Kidney (tissue), 14 donors: Measurements from ENCODE around the gene PLA1A. TPM values are rescaled to one million over a fixed set of nuclear protein-coding genes. Genes with fewer than 3 reads are reported as not detected.

Source experiments
- DNase-seq, 5 donors: peaks; one replicate each; pipeline ENCODE4 v3.0.0-alpha.2; 2013 to 2020
- FAIRE-seq: peaks from 2 replicates; lab custom pipeline; 2012; peaks lifted over from hg19 to GRCh38; lab: Jason Lieb, UNC
- H3K27ac ChIP-seq, 2 donors: one replicate each; pipeline ENCODE4 v1.7.0; 2013; ENCODE audit warnings: low read depth in 2 of 2, low read length in 2 of 2, inconsistent platforms in 1 of 2
- H3K27me3 ChIP-seq: one replicate; pipeline ENCODE4 v1.7.1; 2013; ENCODE audit warnings: low read length, inconsistent platforms; ENCODE audit not compliant: control insufficient read depth, insufficient read depth
- H3K36me3 ChIP-seq, 3 donors: one replicate each; pipeline versions ENCODE4 v1.7.0 to v1.7.1; 2013; ENCODE audit warnings: low read length in 3 of 3, control low read depth in 1 of 3, inconsistent platforms in 1 of 3; ENCODE audit not compliant: insufficient read depth in 3 of 3, control insufficient read depth in 2 of 3
- H3K4me1 ChIP-seq, 3 donors: one replicate each; pipeline versions ENCODE4 v1.7.0 to v1.7.1; 2013; ENCODE audit warnings: low read length in 3 of 3, inconsistent platforms in 1 of 3, low read depth in 1 of 3; ENCODE audit not compliant: control insufficient read depth in 2 of 3, insufficient read depth in 2 of 3
- H3K4me3 ChIP-seq, 3 donors: one replicate each; pipeline versions ENCODE4 v1.7.0 to v1.8.1; 2013; ENCODE audit warnings: low read length in 3 of 3, control low read depth in 1 of 3, inconsistent platforms in 1 of 3
- H3K9ac ChIP-seq, 3 donors: one replicate each; pipeline versions ENCODE4 v1.7.0 to v1.7.1; 2013; ENCODE audit warnings: low read length in 3 of 3, control low read depth in 1 of 3, inconsistent platforms in 1 of 3
- H3K9me3 ChIP-seq, 3 donors: one replicate each; pipeline versions ENCODE4 v1.7.0 to v1.7.1; 2013; ENCODE audit warnings: low read length in 3 of 3, control low read depth in 1 of 3, inconsistent platforms in 1 of 3; ENCODE audit not compliant: control insufficient read depth in 2 of 3, insufficient read depth in 1 of 3
- intact Hi-C: fragments of 100-400 bp; cut with DNase I; formaldehyde crosslinking; loops from one replicate; pipeline ENCODE4 v1.11.1; 2022
- polyA plus RNA-seq: library from polyadenylated mRNA; stranded (reverse); fragments of 350-450 nt; fragmentation: Illumina TruSeq; extraction: RNeasy Lipid Tissue Mini Kit (QIAGEN cat#74804); gene quantifications from one replicate; pipeline ENCODE4 v1.2.3, GENCODE V29; 2014; ENCODE audit warnings: low read depth, low replicate concordance; ENCODE audit not compliant: insufficient read depth
- total RNA-seq: library from RNA; stranded (reverse); fragmentation: NEBNext Ultra II Directional; extraction: Animal tissue kit (Norgen Biotek cat#: 25700); gene quantifications from one replicate; pipeline ENCODE4 v1.2.1, GENCODE V29; 2021
- TF ChIP-seq, protein P1 (sequence below): IDR thresholded peaks from 3 replicates; pipeline ENCODE4 v1.5.1; 2012; ENCODE audit warnings: mild to moderate bottlenecking, moderate library complexity, borderline replicate concordance; ENCODE audit not compliant: insufficient read depth; ENCODE audit errors: extremely low read depth
- donor health status: control.
- donor health status: control.
- donor health status: control.
- donor health status: control.
- donor health status: control.
- donor health status: DM: yes; HTN: yes; CAD: no.
- donor health status: Normal renal cell carcinoma (clear cell type).

PLA1A gene
- total and polyA plus RNA-seq, 2 donors from 2014 or later, result 6.7 to 10.1 TPM

DNA sequence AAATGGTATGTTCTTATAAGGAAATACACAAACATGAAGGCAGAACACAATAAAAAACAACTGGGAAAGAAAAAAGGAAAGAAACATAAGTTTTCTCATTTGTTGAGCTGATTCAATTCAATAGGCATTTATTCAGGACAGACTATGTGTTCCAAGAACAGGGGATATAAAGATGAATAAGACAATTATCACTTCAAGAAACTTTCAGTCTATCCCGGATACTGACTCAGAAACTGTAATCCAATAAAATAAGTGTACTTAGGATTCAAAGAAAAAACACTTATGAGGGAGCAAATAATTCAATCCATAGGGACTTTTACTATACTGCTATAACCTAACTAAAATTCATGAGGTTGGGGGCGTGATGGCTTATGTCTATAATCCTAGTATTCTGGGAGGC lies 66.2 kb downstream of the PLA1A start:
- Histone ChIP-seq H3K36me3 (peaks cover 0 to 6% (median 0%) of the 10 kb centered on the region in 3 donors), H3K27ac (no peak overlapping the region), H3K4me1 (peaks cover 0 to 4% (median 0%) of the 10 kb centered on the region in 3 donors), H3K4me3 (no peak overlapping the region), H3K27me3 (no peaks in the 10 kb centered on the region), H3K9ac (no peak overlapping the region), H3K9me3 (no peaks in the 10 kb centered on the region)
- intact Hi-C loops, result no loop called here
- DNase-seq (no peak), FAIRE-seq (no peak)
- TF ChIP-seq, protein P1, sequence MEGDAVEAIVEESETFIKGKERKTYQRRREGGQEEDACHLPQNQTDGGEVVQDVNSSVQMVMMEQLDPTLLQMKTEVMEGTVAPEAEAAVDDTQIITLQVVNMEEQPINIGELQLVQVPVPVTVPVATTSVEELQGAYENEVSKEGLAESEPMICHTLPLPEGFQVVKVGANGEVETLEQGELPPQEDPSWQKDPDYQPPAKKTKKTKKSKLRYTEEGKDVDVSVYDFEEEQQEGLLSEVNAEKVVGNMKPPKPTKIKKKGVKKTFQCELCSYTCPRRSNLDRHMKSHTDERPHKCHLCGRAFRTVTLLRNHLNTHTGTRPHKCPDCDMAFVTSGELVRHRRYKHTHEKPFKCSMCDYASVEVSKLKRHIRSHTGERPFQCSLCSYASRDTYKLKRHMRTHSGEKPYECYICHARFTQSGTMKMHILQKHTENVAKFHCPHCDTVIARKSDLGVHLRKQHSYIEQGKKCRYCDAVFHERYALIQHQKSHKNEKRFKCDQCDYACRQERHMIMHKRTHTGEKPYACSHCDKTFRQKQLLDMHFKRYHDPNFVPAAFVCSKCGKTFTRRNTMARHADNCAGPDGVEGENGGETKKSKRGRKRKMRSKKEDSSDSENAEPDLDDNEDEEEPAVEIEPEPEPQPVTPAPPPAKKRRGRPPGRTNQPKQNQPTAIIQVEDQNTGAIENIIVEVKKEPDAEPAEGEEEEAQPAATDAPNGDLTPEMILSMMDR, result no peak

DNA sequence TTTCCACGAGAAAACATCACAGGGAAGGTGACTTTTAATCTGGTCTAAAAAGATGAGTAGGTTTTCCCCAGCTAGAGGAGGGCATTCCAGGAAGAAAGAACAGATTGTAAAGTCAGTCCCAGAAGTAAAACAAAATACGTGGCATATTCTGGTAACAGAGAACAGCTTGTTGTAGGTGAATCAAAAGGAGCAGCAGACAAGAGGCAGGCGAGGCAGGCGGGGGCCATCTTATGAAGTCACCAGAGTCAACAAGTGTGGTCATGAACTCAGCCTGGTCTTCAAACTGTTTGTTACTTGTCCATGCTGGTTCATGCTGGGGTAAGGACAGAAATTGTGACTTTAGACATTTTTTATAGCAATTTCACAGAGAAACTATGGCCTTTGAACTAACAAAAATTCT lies 66.7 kb downstream of the PLA1A start:
- no peaks in the 10 kb centered on the region for H3K9me3 ChIP-seq
- no peaks in the 10 kb centered on the region for H3K27me3 ChIP-seq
- no peak overlapping the region for H3K9ac ChIP-seq
- no peak for DNase-seq
- FAIRE-seq, result no peak
- H3K36me3 ChIP-seq, result peaks cover 0 to 7% (median 0%) of the 10 kb centered on the region in 3 donors
- no peak overlapping the region for H3K27ac ChIP-seq
- TF ChIP-seq, protein P1, result no peak
- peaks cover 0 to 4% (median 0%) of the 10 kb centered on the region in 3 donors for H3K4me1 ChIP-seq
- intact Hi-C loops, result no loop called here
- no peak overlapping the region for H3K4me3 ChIP-seq

DNA sequence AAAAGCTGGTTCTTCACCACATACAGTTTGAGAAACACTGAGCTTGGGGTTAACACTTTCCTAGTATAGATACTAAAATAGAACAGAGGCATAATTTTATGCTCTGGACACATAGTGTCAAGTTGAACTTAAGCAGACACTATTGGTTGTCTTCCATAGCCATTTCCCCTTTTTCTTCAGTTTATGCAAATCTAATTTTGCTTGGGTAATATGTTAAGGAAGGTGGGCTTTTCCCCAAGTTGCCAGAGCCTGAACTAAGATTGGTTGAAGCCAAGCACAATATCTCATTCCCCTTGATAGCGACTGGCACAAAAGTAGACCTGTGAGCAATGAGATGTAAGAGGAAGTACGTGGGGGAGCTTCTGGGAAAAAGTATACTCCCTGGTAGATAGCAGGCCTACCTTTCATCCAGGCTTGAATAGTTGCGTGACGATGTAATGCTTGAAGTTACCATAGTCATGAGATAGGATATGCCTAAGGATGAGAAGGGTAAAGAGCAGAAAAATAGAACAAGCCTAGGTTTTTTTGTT lies 67.2 kb downstream of the PLA1A start:
- Histone ChIP-seq H3K27ac (no peak overlapping the region), H3K27me3 (no peaks in the 10 kb centered on the region), H3K4me3 (no peak overlapping the region), H3K4me1 (peaks cover 0 to 3% (median 0%) of the 10 kb centered on the region in 3 donors), H3K9ac (no peak overlapping the region), H3K36me3 (peaks cover 0 to 7% (median 0%) of the 10 kb centered on the region in 3 donors), H3K9me3 (no peaks in the 10 kb centered on the region)
- DNase-seq, result no peak
- intact Hi-C loops, result no loop called here
- FAIRE-seq, result no peak
- TF ChIP-seq, protein P1, result no peak
